ENCODE measurements around the gene PAM16. TPM values are rescaled to one million over a fixed set of nuclear protein-coding genes. Genes with fewer than 3 reads are reported as not detected.

Gene PAM16
- total RNA-seq, 2 donors from 2014 or later = 46.6 to 48.2 TPM

Other genes starting within 250 kb of the PAM16 start
- 10 to 100 TPM; 18.6 to 18.7 TPM for gene ADCY9, start 234.9 kb downstream of the PAM16 start, total RNA-seq
- gene SRL, start 109.2 kb downstream of the PAM16 start, total RNA-seq = not detected
- 10 to 100 TPM; 17.8 to 27.2 TPM for gene TFAP4, start 78.3 kb downstream of the PAM16 start, total RNA-seq
- gene GLIS2, start 35.3 kb downstream of the PAM16 start, total RNA-seq = 1 to 10 TPM; 1.3 to 1.7 TPM
- gene VASN, start 20.5 kb upstream of the PAM16 start, total RNA-seq = not detected
- gene CORO7, start 65.3 kb upstream of the PAM16 start, total RNA-seq = 100 to 1,000 TPM in 1 of 2 donors, 10 to 100 TPM in 1; 88.6 to 105 TPM
- gene DNAJA3, start 74.5 kb upstream of the PAM16 start, total RNA-seq = 10 to 100 TPM; 83.6 to 98.7 TPM
- gene NMRAL1, start 123.3 kb upstream of the PAM16 start, total RNA-seq = 10 to 100 TPM; 32.5 to 33.0 TPM
- gene HMOX2, start 125.1 kb upstream of the PAM16 start, total RNA-seq = 10 to 100 TPM; 50.3 to 50.9 TPM
- gene CDIP1, start 187.5 kb upstream of the PAM16 start, total RNA-seq = 10 to 100 TPM; 45.4 to 53.1 TPM
- under 1 TPM; 0.51 to 0.55 TPM for gene C16orf96, start 205.0 kb upstream of the PAM16 start, total RNA-seq

Measured in activated T-cell treated with anti-CD3 and anti-CD28 coated beads, Interleukin-2, amount 50 U/mL, for 72 hours (primary cell).